Neural cell (in vitro differentiated cells): Measurements from ENCODE around the gene C7. TPM values are rescaled to one million over a fixed set of nuclear protein-coding genes. Genes with fewer than 3 reads are reported as not detected.

Experiments
- H2AFZ ChIP-seq: fragments of 200-600, 300-800 bp; sonication (generic), shearing (Covaris generic); 2 replicates; pipeline ENCODE4 v1.6.0; 2014; ENCODE audit warnings: low read depth, mild to moderate bottlenecking, antibody characterized with exemption, low read length, moderate library complexity
- H3F3A ChIP-seq: fragments of 200-600 bp; shearing (Covaris generic); 2 replicates; pipeline ENCODE4 v1.6.1; 2016; ENCODE audit warnings: mild to moderate bottlenecking, moderate library complexity, mixed read lengths, antibody characterized with exemption, low read length; ENCODE audit not compliant: insufficient read depth, poor library complexity, severe bottlenecking
- H3K27ac ChIP-seq: fragments of 200-600, 300-800 bp; sonication (generic), shearing (Covaris generic); 2 replicates; pipeline ENCODE4 v1.5.1; 2014; ENCODE audit warnings: mild to moderate bottlenecking, low read length, moderate library complexity
- H3K27me3 ChIP-seq: fragments of 300-800, 200-600 bp; sonication (generic), shearing (Covaris generic); 2 replicates; pipeline ENCODE4 v1.6.0; 2014; ENCODE audit warnings: mild to moderate bottlenecking, low read depth, low read length, moderate library complexity; ENCODE audit not compliant: insufficient read depth
- H3K36me3 ChIP-seq: fragments of 300-800, 200-600 bp; sonication (generic), shearing (Covaris generic); 2 replicates; pipeline ENCODE4 v1.5.1; 2014; ENCODE audit warnings: mild to moderate bottlenecking, antibody characterized with exemption, low read length, moderate library complexity; ENCODE audit not compliant: insufficient read depth
- H3K4me2 ChIP-seq: fragments of 300-800, 200-600 bp; sonication (generic), shearing (Covaris generic); 2 replicates; pipeline ENCODE4 v1.6.0; 2014; ENCODE audit warnings: mild to moderate bottlenecking, low read length
- H3K4me3 ChIP-seq: fragments of 300-800, 200-600 bp; sonication (generic), shearing (Covaris generic); 2 replicates; pipeline ENCODE4 v1.5.1; 2014; ENCODE audit warnings: mild to moderate bottlenecking, low read length, moderate library complexity
- H3K79me2 ChIP-seq: fragments of 200-600 bp; shearing (Covaris generic); replicated peaks from 2 replicates; pipeline ENCODE4 v1.6.0; 2014; ENCODE audit warnings: mild to moderate bottlenecking, low read length, moderate library complexity; ENCODE audit not compliant: insufficient read depth
- H3K9ac ChIP-seq: fragments of 300-800, 200-600 bp; sonication (generic), shearing (Covaris generic); 2 replicates; pipeline ENCODE4 v1.6.1; 2016; ENCODE audit warnings: mild to moderate bottlenecking, low read length, mixed read lengths
- H3K9me2 ChIP-seq: fragments of 200-600 bp; shearing (Covaris generic); 2 replicates; pipeline ENCODE4 v1.6.1; 2016; ENCODE audit warnings: mild to moderate bottlenecking, low read length, mixed read lengths; ENCODE audit not compliant: insufficient read depth
- H3K9me3 ChIP-seq: fragments of 200-600, 300-800 bp; sonication (generic), shearing (Covaris generic); 2 replicates; pipeline ENCODE4 v1.6.1; 2016; ENCODE audit warnings: mild to moderate bottlenecking, mixed run types, low read length, moderate library complexity, mixed read lengths
- H4K20me1 ChIP-seq: fragments of 200-600 bp; shearing (Covaris generic); 2 replicates; pipeline ENCODE4 v1.6.1; 2016; ENCODE audit warnings: mild to moderate bottlenecking, mixed run types; ENCODE audit not compliant: insufficient read depth
- EZH2 ChIP-seq: fragments of 200-600, 300-800 bp; shearing (Covaris generic), sonication (generic); IDR thresholded peaks from 2 replicates; pipeline ENCODE4 v1.6.1; 2014; ENCODE audit warnings: antibody characterized with exemption, low read length, borderline replicate concordance, mild to moderate bottlenecking; ENCODE audit not compliant: insufficient read depth, poor library complexity, severe bottlenecking
- MXI1 ChIP-seq: fragments of 450-650 bp; conservative IDR thresholded peaks from 2 replicates; pipeline ENCODE4 v1.6.1; 2014; ENCODE audit warnings: antibody characterized with exemption, mild to moderate bottlenecking; ENCODE audit not compliant: poor library complexity, severe bottlenecking
- POLR2AphosphoS5 ChIP-seq: IDR thresholded peaks from 2 replicates; pipeline ENCODE4 v1.6.1; 2012
- RAD21 ChIP-seq: fragments of 450-650 bp; conservative IDR thresholded peaks from 2 replicates; pipeline ENCODE4 v1.6.1; 2014; ENCODE audit warnings: antibody characterized with exemption, mild to moderate bottlenecking, moderate library complexity
- TAF1 ChIP-seq: IDR thresholded peaks from 2 replicates; pipeline ENCODE4 v1.6.1; 2012; ENCODE audit warnings: low read depth
- polyA plus RNA-seq: library from polyadenylated mRNA; depleted of rRNA; stranded (reverse); fragments of >200 nt; gene quantifications from 2 replicates; pipeline ENCODE4 v1.2.3, GENCODE V29; 2014
- TF ChIP-seq, protein P1 (sequence below): IDR thresholded peaks from 2 replicates; pipeline ENCODE4 v1.6.1; 2012; ENCODE audit warnings: borderline replicate concordance
- TF ChIP-seq, protein P2 (sequence below): fragments of 450-650 bp; IDR thresholded peaks from 2 replicates; pipeline ENCODE4 v1.5.1; 2014; ENCODE audit warnings: antibody characterized with exemption, mild to moderate bottlenecking, moderate library complexity; ENCODE audit not compliant: poor library complexity, severe bottlenecking

The C7 gene
- polyA plus RNA-seq, 1 donor from 2014 or later = not detected

DNA sequence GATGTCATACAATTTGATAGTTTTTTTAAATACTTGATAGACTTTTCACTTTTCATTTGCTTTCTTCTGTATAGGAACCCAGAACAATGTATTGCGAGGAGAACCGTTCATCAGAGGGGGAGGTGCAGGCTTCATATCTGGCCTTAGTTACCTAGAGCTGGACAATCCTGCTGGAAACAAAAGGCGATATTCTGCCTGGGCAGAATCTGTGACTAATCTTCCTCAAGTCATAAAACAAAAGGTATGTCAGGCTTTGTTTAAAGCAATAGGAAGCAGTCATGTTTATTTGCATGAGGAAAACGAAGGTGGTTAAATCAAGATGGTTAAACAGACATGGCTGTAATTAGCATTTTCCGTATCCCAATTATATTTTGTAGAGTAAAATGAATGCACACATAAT lies 46.0 kb downstream of the C7 start:
- H3K9me2 ChIP-seq = no peaks in the 10 kb centered on the region
- H3K79me2 ChIP-seq = no peaks in the 10 kb centered on the region
- H3K9ac ChIP-seq = no peak overlapping the region
- H3K4me3 ChIP-seq = no peak overlapping the region
- no peaks in the 10 kb centered on the region for H3K27me3 ChIP-seq
- H3K36me3 ChIP-seq = no peaks in the 10 kb centered on the region
- H3K9me3 ChIP-seq = peaks cover 10% of the 10 kb centered on the region
- no peaks in the 10 kb centered on the region for H3F3A ChIP-seq
- no peak overlapping the region for H3K27ac ChIP-seq
- H4K20me1 ChIP-seq = no peaks in the 10 kb centered on the region
- no peak overlapping the region for H3K4me2 ChIP-seq
- no peak overlapping the region for H2AFZ ChIP-seq
- TF ChIP-seq, protein P1, sequence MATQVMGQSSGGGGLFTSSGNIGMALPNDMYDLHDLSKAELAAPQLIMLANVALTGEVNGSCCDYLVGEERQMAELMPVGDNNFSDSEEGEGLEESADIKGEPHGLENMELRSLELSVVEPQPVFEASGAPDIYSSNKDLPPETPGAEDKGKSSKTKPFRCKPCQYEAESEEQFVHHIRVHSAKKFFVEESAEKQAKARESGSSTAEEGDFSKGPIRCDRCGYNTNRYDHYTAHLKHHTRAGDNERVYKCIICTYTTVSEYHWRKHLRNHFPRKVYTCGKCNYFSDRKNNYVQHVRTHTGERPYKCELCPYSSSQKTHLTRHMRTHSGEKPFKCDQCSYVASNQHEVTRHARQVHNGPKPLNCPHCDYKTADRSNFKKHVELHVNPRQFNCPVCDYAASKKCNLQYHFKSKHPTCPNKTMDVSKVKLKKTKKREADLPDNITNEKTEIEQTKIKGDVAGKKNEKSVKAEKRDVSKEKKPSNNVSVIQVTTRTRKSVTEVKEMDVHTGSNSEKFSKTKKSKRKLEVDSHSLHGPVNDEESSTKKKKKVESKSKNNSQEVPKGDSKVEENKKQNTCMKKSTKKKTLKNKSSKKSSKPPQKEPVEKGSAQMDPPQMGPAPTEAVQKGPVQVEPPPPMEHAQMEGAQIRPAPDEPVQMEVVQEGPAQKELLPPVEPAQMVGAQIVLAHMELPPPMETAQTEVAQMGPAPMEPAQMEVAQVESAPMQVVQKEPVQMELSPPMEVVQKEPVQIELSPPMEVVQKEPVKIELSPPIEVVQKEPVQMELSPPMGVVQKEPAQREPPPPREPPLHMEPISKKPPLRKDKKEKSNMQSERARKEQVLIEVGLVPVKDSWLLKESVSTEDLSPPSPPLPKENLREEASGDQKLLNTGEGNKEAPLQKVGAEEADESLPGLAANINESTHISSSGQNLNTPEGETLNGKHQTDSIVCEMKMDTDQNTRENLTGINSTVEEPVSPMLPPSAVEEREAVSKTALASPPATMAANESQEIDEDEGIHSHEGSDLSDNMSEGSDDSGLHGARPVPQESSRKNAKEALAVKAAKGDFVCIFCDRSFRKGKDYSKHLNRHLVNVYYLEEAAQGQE = no peak
- TF ChIP-seq POLR2AphosphoS5 = no peak
- no peak for TF ChIP-seq EZH2
- TF ChIP-seq, protein P2, sequence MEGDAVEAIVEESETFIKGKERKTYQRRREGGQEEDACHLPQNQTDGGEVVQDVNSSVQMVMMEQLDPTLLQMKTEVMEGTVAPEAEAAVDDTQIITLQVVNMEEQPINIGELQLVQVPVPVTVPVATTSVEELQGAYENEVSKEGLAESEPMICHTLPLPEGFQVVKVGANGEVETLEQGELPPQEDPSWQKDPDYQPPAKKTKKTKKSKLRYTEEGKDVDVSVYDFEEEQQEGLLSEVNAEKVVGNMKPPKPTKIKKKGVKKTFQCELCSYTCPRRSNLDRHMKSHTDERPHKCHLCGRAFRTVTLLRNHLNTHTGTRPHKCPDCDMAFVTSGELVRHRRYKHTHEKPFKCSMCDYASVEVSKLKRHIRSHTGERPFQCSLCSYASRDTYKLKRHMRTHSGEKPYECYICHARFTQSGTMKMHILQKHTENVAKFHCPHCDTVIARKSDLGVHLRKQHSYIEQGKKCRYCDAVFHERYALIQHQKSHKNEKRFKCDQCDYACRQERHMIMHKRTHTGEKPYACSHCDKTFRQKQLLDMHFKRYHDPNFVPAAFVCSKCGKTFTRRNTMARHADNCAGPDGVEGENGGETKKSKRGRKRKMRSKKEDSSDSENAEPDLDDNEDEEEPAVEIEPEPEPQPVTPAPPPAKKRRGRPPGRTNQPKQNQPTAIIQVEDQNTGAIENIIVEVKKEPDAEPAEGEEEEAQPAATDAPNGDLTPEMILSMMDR = no peak
- TF ChIP-seq MXI1 = no peak
- TF ChIP-seq TAF1 = no peak
- no peak for TF ChIP-seq RAD21

DNA sequence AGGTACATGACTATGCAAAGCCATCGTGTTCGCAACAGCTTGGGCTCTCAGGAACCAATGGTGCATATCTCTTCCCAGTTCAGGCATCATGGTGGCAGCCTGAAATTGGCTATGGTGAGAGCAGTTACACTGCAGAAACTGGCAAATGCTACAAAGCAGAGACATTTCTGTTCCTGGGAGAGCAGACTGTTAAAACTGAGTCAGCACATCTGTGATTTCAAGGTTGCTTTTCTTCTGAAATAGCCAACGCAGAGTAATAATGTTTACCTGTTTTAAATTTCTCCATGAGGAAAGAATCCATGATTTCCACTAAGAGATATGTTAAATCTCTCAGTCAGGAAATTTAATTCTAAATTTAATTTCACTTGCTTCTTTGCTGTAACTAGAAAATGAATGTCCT lies 47.8 kb downstream of the C7 start:
- Histone ChIP-seq H3K9ac (no peak overlapping the region), H3F3A (no peaks in the 10 kb centered on the region), H3K4me3 (no peak overlapping the region), H3K27me3 (no peaks in the 10 kb centered on the region), H2AFZ (no peak overlapping the region), H3K36me3 (no peaks in the 10 kb centered on the region), H3K4me2 (no peak overlapping the region), H3K79me2 (no peaks in the 10 kb centered on the region), H3K27ac (no peak overlapping the region), H3K9me3 (peaks cover 10% of the 10 kb centered on the region), H3K9me2 (no peaks in the 10 kb centered on the region), H4K20me1 (no peaks in the 10 kb centered on the region)
- TF ChIP-seq, protein P1 = no peak
- TF ChIP-seq POLR2AphosphoS5 = no peak
